Measurements from ENCODE around the gene PCNT. TPM values are rescaled to one million over a fixed set of nuclear protein-coding genes. Genes with fewer than 3 reads are reported as not detected.

PCNT gene
- total RNA-seq, 1 donor from 2014 or later: 53.3 TPM

- no peak overlapping the region for H3K27ac Mint-ChIP-seq
- TF ChIP-seq, protein P1, sequence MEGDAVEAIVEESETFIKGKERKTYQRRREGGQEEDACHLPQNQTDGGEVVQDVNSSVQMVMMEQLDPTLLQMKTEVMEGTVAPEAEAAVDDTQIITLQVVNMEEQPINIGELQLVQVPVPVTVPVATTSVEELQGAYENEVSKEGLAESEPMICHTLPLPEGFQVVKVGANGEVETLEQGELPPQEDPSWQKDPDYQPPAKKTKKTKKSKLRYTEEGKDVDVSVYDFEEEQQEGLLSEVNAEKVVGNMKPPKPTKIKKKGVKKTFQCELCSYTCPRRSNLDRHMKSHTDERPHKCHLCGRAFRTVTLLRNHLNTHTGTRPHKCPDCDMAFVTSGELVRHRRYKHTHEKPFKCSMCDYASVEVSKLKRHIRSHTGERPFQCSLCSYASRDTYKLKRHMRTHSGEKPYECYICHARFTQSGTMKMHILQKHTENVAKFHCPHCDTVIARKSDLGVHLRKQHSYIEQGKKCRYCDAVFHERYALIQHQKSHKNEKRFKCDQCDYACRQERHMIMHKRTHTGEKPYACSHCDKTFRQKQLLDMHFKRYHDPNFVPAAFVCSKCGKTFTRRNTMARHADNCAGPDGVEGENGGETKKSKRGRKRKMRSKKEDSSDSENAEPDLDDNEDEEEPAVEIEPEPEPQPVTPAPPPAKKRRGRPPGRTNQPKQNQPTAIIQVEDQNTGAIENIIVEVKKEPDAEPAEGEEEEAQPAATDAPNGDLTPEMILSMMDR (IDR thresholded peaks at IDR 0.05; ENCODE audit: unreplicated experiment): no peak
Measured at GRCh38 chr21:46489800-46490199, 165.8 kb downstream of the PCNT start.

GRCh38 chr21:46491553-46491952, 167.6 kb downstream of the PCNT start:
- TF ChIP-seq, protein P1 (IDR thresholded peaks at IDR 0.05; ENCODE audit: unreplicated experiment): no peak
- Mint-ChIP-seq H3K9me3 (ENCODE audit: low read depth) (no peaks in the 10 kb centered on the region), H3K4me3 (ENCODE audit: low read depth) (no peak overlapping the region), H3K4me1 (ENCODE audit: low read depth) (no peaks in the 10 kb centered on the region), H3K27me3 (no peaks in the 10 kb centered on the region), H3K36me3 (ENCODE audit: insufficient read depth) (peaks cover 25% of the 10 kb centered on the region), H3K27ac (no peak overlapping the region)
- DNase-seq (ENCODE audit: low spot score, unreplicated experiment): no peak

More at GRCh38 chr21:46489800-46490199, 165.8 kb downstream of the PCNT start:
- Mint-ChIP-seq H3K36me3 (ENCODE audit: insufficient read depth) (peaks cover 28% of the 10 kb centered on the region), H3K4me3 (ENCODE audit: low read depth) (no peak overlapping the region), H3K4me1 (ENCODE audit: low read depth) (no peaks in the 10 kb centered on the region), H3K27me3 (no peaks in the 10 kb centered on the region), H3K9me3 (ENCODE audit: low read depth) (no peaks in the 10 kb centered on the region)
- DNase-seq (ENCODE audit: low spot score, unreplicated experiment): no peak

DNA sequence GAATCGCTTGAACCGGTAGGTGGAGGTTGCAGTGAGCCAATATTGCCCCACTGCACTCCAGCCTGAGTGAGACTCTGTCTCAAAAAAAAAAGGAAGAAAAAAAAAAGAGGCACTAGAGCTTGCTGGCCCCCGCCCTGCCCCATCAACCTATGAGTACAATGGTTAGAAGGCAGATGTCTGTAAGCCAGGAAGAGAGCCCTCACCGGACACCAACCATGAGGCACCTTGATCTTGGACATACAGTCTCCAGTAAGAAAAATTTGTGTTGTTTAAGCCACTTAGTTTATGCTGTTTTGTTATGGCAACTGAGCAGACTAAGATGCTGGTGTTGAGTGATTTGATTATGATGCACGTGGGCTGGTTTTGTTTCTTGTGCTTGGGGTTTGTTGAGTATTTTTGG, 168.9 kb downstream of the PCNT start:
- DNase-seq (ENCODE audit: low spot score, unreplicated experiment): no peak
- TF ChIP-seq, protein P1 (IDR thresholded peaks at IDR 0.05; ENCODE audit: unreplicated experiment): no peak
- no peaks in the 10 kb centered on the region for H3K27me3 Mint-ChIP-seq

GRCh38 chr21:46493828-46494227, 169.9 kb downstream of the PCNT start:
- peaks cover 26% of the 10 kb centered on the region for H3K36me3 Mint-ChIP-seq (ENCODE audit: insufficient read depth)
- H3K27ac Mint-ChIP-seq: no peak overlapping the region
- TF ChIP-seq, protein P1 (IDR thresholded peaks at IDR 0.05; ENCODE audit: unreplicated experiment): no peak
- no peaks in the 10 kb centered on the region for H3K27me3 Mint-ChIP-seq
- H3K9me3 Mint-ChIP-seq (ENCODE audit: low read depth): no peaks in the 10 kb centered on the region
- H3K4me3 Mint-ChIP-seq (ENCODE audit: low read depth): no peak overlapping the region
- no peaks in the 10 kb centered on the region for H3K4me1 Mint-ChIP-seq (ENCODE audit: low read depth)
- no peak for DNase-seq (ENCODE audit: low spot score, unreplicated experiment)

More for the DNA sequence above, 168.9 kb downstream of the PCNT start:
- Mint-ChIP-seq H3K9me3 (ENCODE audit: low read depth) (no peaks in the 10 kb centered on the region), H3K36me3 (ENCODE audit: insufficient read depth) (peaks cover 21% of the 10 kb centered on the region), H3K4me3 (ENCODE audit: low read depth) (no peak overlapping the region), H3K4me1 (ENCODE audit: low read depth) (no peaks in the 10 kb centered on the region), H3K27ac (no peak overlapping the region)

Other genes starting within 250 kb of the PCNT start
- 32.0 and 38.6 TPM in 2 replicates for gene COL6A2, start 226.0 kb upstream of the PCNT start, total RNA-seq
- gene FTCD, start 168.6 kb upstream of the PCNT start, total RNA-seq: 48.4 and 49.3 TPM in 2 replicates
- 31.4 and 32.8 TPM in 2 replicates for gene SPATC1L, start 139.7 kb upstream of the PCNT start, total RNA-seq
- gene LSS, start 95.4 kb upstream of the PCNT start, total RNA-seq: 145 and 147 TPM in 2 replicates
- gene MCM3AP, start 38.5 kb upstream of the PCNT start, total RNA-seq: 131 and 136 TPM in 2 replicates
- 20.9 and 21.9 TPM in 2 replicates for gene YBEY, start 37.8 kb upstream of the PCNT start, total RNA-seq
- gene C21orf58, start 286 bp upstream of the PCNT start, total RNA-seq: 28.6 and 31.5 TPM in 2 replicates
- 70.2 and 70.7 TPM in 2 replicates for gene DIP2A, start 134.7 kb downstream of the PCNT start, total RNA-seq